Hepatocyte (in vitro differentiated cells): ENCODE measurements around the gene GLI1. TPM values are rescaled to one million over a fixed set of nuclear protein-coding genes. Genes with fewer than 3 reads are reported as not detected.

Experiments
- DNase-seq: peaks from one replicate; pipeline ENCODE4 v3.0.0-alpha.2; 2016; ENCODE audit warnings: low spot score
- H2AFZ ChIP-seq: fragments of 200-600 bp; sonication (generic); 2 replicates; pipeline ENCODE4 v1.6.0; 2016; ENCODE audit warnings: antibody characterized with exemption, mild to moderate bottlenecking
- H3K27ac ChIP-seq: fragments of 200-600 bp; sonication (generic); 2 replicates; pipeline ENCODE4 v1.5.1; 2016; ENCODE audit warnings: mild to moderate bottlenecking
- H3K27me3 ChIP-seq: fragments of 200-600 bp; sonication (generic); 2 replicates; pipeline ENCODE4 v1.6.1; 2016
- H3K36me3 ChIP-seq: fragments of 200-600 bp; sonication (generic); replicated peaks from 2 replicates; pipeline ENCODE4 v1.5.1; 2016; ENCODE audit warnings: low read depth; ENCODE audit not compliant: insufficient read depth
- H3K4me1 ChIP-seq: fragments of 200-600 bp; sonication (generic); 2 replicates; pipeline ENCODE4 v1.5.1; 2016; ENCODE audit warnings: mild to moderate bottlenecking, moderate library complexity; ENCODE audit not compliant: insufficient read depth
- H3K4me2 ChIP-seq: fragments of 200-600 bp; sonication (generic); 2 replicates; pipeline ENCODE4 v1.6.0; 2016
- H3K4me3 ChIP-seq: fragments of 200-600 bp; sonication (generic); 2 replicates; pipeline ENCODE4 v1.5.1; 2016; ENCODE audit warnings: mild to moderate bottlenecking
- H3K79me2 ChIP-seq: fragments of 200-600 bp; sonication (generic); 2 replicates; pipeline ENCODE4 v1.6.0; 2017; ENCODE audit warnings: mild to moderate bottlenecking
- H3K9me2 ChIP-seq: fragments of 200-600 bp; sonication (generic); replicated peaks from 2 replicates; pipeline ENCODE4 v1.6.0; 2017; ENCODE audit warnings: mild to moderate bottlenecking; ENCODE audit not compliant: insufficient read depth
- H3K9me3 ChIP-seq: fragments of 200-600 bp; sonication (generic); 2 replicates; pipeline ENCODE4 v1.5.1; 2016; ENCODE audit warnings: low read depth, mild to moderate bottlenecking
- H4K20me1 ChIP-seq: fragments of 200-600 bp; sonication (generic); 2 replicates; pipeline ENCODE4 v1.6.0; 2016; ENCODE audit warnings: mild to moderate bottlenecking; ENCODE audit not compliant: insufficient read depth, poor library complexity, severe bottlenecking
- CTCF ChIP-seq: fragments of 200-600 bp; sonication (generic); IDR thresholded peaks from 2 replicates; pipeline ENCODE4 v1.5.1; 2016; ENCODE audit warnings: antibody characterized with exemption, mild to moderate bottlenecking; ENCODE audit not compliant: poor library complexity
- EZH2 ChIP-seq: fragments of 200-600 bp; sonication (generic); IDR thresholded peaks from 2 replicates; pipeline ENCODE4 v1.6.1; 2016; ENCODE audit warnings: antibody characterized with exemption, mild to moderate bottlenecking, borderline replicate concordance
- EZH2phosphoT487 ChIP-seq: fragments of 200-600 bp; sonication (generic); IDR thresholded peaks from one replicate; pipeline ENCODE4 v1.6.1; 2018; ENCODE audit warnings: antibody characterized with exemption, mild to moderate bottlenecking, low read depth, moderate library complexity; ENCODE audit not compliant: unreplicated experiment, severe bottlenecking
- WGBS: methylation state at CpG from one replicate; pipeline ENCODE4 v1.1.6; 2016; ENCODE audit warnings: low lambda C conversion rate; ENCODE audit errors: missing lambda C conversion rate; 5-methylcytosine and 5-hydroxymethylcytosine counted together
- polyA plus RNA-seq: library from polyadenylated mRNA; unstranded; fragments of >200 nt; fragmentation: Nextera tagmentation; extraction: Ambion mirVana; gene quantifications from 2 replicates; pipeline ENCODE4 v1.2.1, GENCODE V29; 2016
- total RNA-seq: library from RNA; depleted of rRNA; stranded (reverse); fragments of >200 nt; gene quantifications from 2 replicates; pipeline ENCODE4 v1.2.3, GENCODE V29; 2014

GLI1 gene
- total and polyA plus RNA-seq, 2 experiments from 2014 or later, result 6.0 to 7.6 TPM

- TF ChIP-seq EZH2phosphoT487 (no peak), EZH2 (no peak), CTCF (peak; percentile 24)
- no peaks in the 10 kb centered on the region for H3K27me3 ChIP-seq
- no peaks in the 10 kb centered on the region for H3K9me3 ChIP-seq
- H3K36me3 ChIP-seq, result no peaks in the 10 kb centered on the region
- peak overlapping the region; percentile 31 for H2AFZ ChIP-seq
- 2% methylated on average over 58 of the region's 74 CpGs for WGBS
- no peaks in the 10 kb centered on the region for H3K9me2 ChIP-seq
- H3K4me1 ChIP-seq, result peaks cover 16% of the 10 kb centered on the region
- peak overlapping the region; percentile 55 for H3K4me3 ChIP-seq
- H4K20me1 ChIP-seq, result no peaks in the 10 kb centered on the region
- DNase-seq, result no peak
- H3K27ac ChIP-seq, result peak overlapping the region; percentile 97
- peaks cover 47% of the 10 kb centered on the region for H3K79me2 ChIP-seq
- peak overlapping the region; percentile 77 for H3K4me2 ChIP-seq
Observed at GRCh38 chr12:57430112-57430930, 29.3 kb upstream of the GLI1 start.

GRCh38 chr12:57430931-57431566, 28.5 kb upstream of the GLI1 start, which contains the start of gene R3HDM2:
R3HDM2 (minus strand) TSS chr12:57431043; CDS start chr12:57310428, 120,615 bp downstream.
- peak within 1 kb of the TSS; percentile 80 for H2AFZ ChIP-seq
- peak within 1 kb of the TSS; percentile 79 for H3K4me2 ChIP-seq
- peaks cover 16% of the 10 kb centered on the region for H3K4me1 ChIP-seq
- 5% methylated on average over 28 of the region's 41 CpGs for WGBS
- no peaks in the 10 kb centered on the region for H3K36me3 ChIP-seq
- H3K27ac ChIP-seq, result peak within 1 kb of the TSS; percentile 97
- no peaks in the 10 kb centered on the region for H4K20me1 ChIP-seq
- DNase-seq, result peak; percentile 98
- no peaks in the 10 kb centered on the region for H3K9me2 ChIP-seq
- no peaks in the 10 kb centered on the region for H3K27me3 ChIP-seq
- H3K79me2 ChIP-seq, result peaks cover 40% of the 10 kb centered on the region
- H3K9me3 ChIP-seq, result no peaks in the 10 kb centered on the region
- TF ChIP-seq EZH2phosphoT487, result no peak
- no peak for TF ChIP-seq CTCF
- no peak for TF ChIP-seq EZH2
- peak within 1 kb of the TSS; percentile 55 for H3K4me3 ChIP-seq

- H3K4me3 ChIP-seq, result peak overlapping the region; percentile 34
- no peaks in the 10 kb centered on the region for H3K27me3 ChIP-seq
- peak overlapping the region; percentile 79 for H3K4me2 ChIP-seq
- no peaks in the 10 kb centered on the region for H3K36me3 ChIP-seq
- no peak for TF ChIP-seq EZH2phosphoT487
- no peak for TF ChIP-seq EZH2
- no peak for TF ChIP-seq CTCF
- DNase-seq, result peak; percentile 29
- H3K9me2 ChIP-seq, result no peaks in the 10 kb centered on the region
- peak overlapping the region; percentile 80 for H2AFZ ChIP-seq
- peaks cover 16% of the 10 kb centered on the region for H3K4me1 ChIP-seq
- H3K79me2 ChIP-seq, result peaks cover 33% of the 10 kb centered on the region
- WGBS, result 83% methylated on average over 11 of the region's 11 CpGs
- peak overlapping the region; percentile 97 for H3K27ac ChIP-seq
- H3K9me3 ChIP-seq, result no peaks in the 10 kb centered on the region
- H4K20me1 ChIP-seq, result no peaks in the 10 kb centered on the region
Observed at GRCh38 chr12:57431654-57432188, 27.9 kb upstream of the GLI1 start.
